NT2/D1 (cell line): ENCODE results near the gene PRR11.

Experiments
- YY1 ChIP-seq: IDR thresholded peaks from 2 replicates; pipeline ENCODE4 v1.6.1; 2011; ENCODE audit not compliant: insufficient read length, insufficient read depth
- ZNF274 ChIP-seq: IDR thresholded peaks from 2 replicates; pipeline ENCODE4 v1.6.1; 2011; ENCODE audit warnings: mild to moderate bottlenecking, low read depth, low read length

DNA sequence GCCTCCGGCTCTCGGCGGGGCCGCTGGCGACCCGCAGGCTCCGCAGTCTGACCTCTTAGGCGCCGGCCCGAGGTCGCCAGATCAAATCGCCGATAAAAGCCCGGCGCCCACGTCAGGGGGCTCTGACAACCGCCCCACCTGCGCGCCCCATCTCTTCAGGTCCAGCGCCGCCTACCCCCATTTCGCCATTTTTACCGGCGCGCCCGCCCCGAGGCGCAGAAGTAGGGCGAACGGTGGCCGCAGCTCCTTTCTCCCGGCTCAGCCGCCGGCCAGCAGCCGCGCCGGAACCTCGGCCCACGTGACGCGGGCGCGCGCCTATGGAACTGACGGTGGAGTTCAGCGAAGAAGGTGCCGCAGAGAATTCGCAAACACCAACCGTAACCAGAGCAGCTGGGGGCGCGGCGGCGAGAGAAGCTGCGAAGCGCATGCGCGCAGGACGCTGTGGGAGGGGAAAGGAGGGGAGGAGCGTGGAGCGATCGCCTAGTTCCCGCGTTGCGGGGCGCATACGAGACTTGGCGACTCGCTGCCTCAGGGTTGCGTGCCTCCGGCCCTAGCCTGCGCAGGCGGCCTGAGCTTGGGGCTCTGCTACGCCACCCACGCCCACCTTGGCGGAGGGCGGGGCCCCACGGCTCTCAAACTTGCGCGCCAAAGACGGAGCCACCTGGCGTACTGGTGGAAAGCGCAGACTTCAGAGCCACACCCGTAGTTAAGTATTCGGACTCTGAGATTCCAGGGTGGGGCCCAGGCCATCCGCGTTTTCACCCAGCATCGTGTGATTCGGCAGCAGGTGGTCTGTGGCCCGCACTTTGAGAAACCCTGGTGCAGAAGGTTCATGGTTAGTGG is 48.9 kb upstream of the PRR11 start, which contains the start of gene TRIM37:
- TF ChIP-seq YY1, result no peak
- TF ChIP-seq ZNF274, result no peak
